GM12878 (cell line): ENCODE measurements around the gene EMP3. TPM values are rescaled to one million over a fixed set of nuclear protein-coding genes. Genes with fewer than 3 reads are reported as not detected.

ENCODE experiments used
- ATAC-seq: fragments of 200-7000 bp; cut with Tn5 transposase; 3 replicates; pipeline ENCODE4 v1.9.1; 2020; ENCODE audit warnings: mild to moderate bottlenecking, moderate library complexity
- BruUV-seq: library from RNA; stranded (reverse); fragments of 400-500 nt; replicated peaks from 2 replicates; lab custom pipeline; 2021; lab: Mats Ljungman, UMichigan
- CTCF ChIA-PET: fragments of 300-600 bp; sonication (Branson Sonifier 250); formaldehyde crosslinking; extraction: SDS; loops from one replicate; lab custom pipeline; 2021; ENCODE audit warnings: inconsistent platforms; lab: Yijun Ruan, JAX
- POLR2A ChIA-PET: fragments of 350-600 bp; formaldehyde crosslinking; extraction: SDS; loops from one replicate; lab custom pipeline; 2021; ENCODE audit warnings: inconsistent platforms; lab: Charles Lee
- RAD21 ChIA-PET: fragments of 300-600 bp; sonication (Branson Sonifier 250); formaldehyde crosslinking; loops from one replicate; lab custom pipeline; 2023; ENCODE audit warnings: antibody characterized with exemption; ENCODE audit not compliant: unreplicated experiment; lab: Charles Lee
- SMC1A ChIA-PET: fragments of 300-600 bp; sonication (Branson Sonifier 250); formaldehyde crosslinking; loops from one replicate; lab custom pipeline; 2023; ENCODE audit not compliant: unreplicated experiment, uncharacterized antibody; lab: Charles Lee
- DNase-seq: peaks from one replicate; pipeline ENCODE4 v3.0.0-alpha.2; 2011; ENCODE audit warnings: low read depth, low spot score
- FAIRE-seq: peaks from 3 replicates; lab custom pipeline; 2011; peaks lifted over from hg19 to GRCh38; lab: Jason Lieb, UNC
- H2AFZ ChIP-seq: 2 replicates; pipeline ENCODE4 v1.6.0; 2011; ENCODE audit warnings: low read depth, low read length, control low read depth; ENCODE audit not compliant: control insufficient read depth
- H3K27ac ChIP-seq: 2 replicates; pipeline ENCODE4 v1.5.1; 2011; ENCODE audit warnings: control low read depth; ENCODE audit not compliant: control insufficient read depth, insufficient read depth
- H3K27me3 ChIP-seq, 2 experiments: replicated peaks in 1 of 2; 2 replicates each; pipeline versions ENCODE4 v1.6.0 to v1.6.1; 2011; ENCODE audit warnings: low read length in 1 of 2; ENCODE audit not compliant: control insufficient read depth in 2 of 2, insufficient read depth in 2 of 2
- H3K36me3 ChIP-seq, 2 experiments: 2 replicates each; pipeline ENCODE4 v1.5.1; 2011; ENCODE audit warnings: low read length in 1 of 2; ENCODE audit not compliant: control insufficient read depth in 2 of 2, insufficient read depth in 2 of 2
- H3K4me1 ChIP-seq: 2 replicates; pipeline ENCODE4 v1.6.1; 2011; ENCODE audit warnings: mild to moderate bottlenecking, low read length, moderate library complexity, mixed read lengths; ENCODE audit not compliant: control insufficient read depth, insufficient read depth
- H3K4me2 ChIP-seq: 2 replicates; pipeline ENCODE4 v1.6.0; 2011; ENCODE audit warnings: control low read depth; ENCODE audit not compliant: control insufficient read depth, insufficient read depth
- H3K4me3 ChIP-seq: fragments of 200-600 bp; sonication (generic); 2 replicates; pipeline ENCODE4 v1.5.1; 2016
- H3K79me2 ChIP-seq: 2 replicates; pipeline ENCODE4 v1.6.0; 2011; ENCODE audit warnings: low read length; ENCODE audit not compliant: control insufficient read depth, insufficient read depth
- H3K9ac ChIP-seq: 2 replicates; pipeline ENCODE4 v1.8.0; 2011; ENCODE audit warnings: low read length, control low read depth, mixed read lengths; ENCODE audit not compliant: control insufficient read depth, insufficient read depth
- H3K9me3 ChIP-seq: replicated peaks from 3 replicates; pipeline ENCODE4 v1.5.1; 2011; ENCODE audit warnings: mild to moderate bottlenecking, low read length; ENCODE audit not compliant: control insufficient read depth, insufficient read depth
- H4K20me1 ChIP-seq: 2 replicates; pipeline ENCODE4 v1.6.0; 2011; ENCODE audit not compliant: control insufficient read depth, insufficient read depth
- BACH1 ChIP-seq: fragments of 450-650 bp; IDR thresholded peaks from 2 replicates; pipeline ENCODE4 v1.6.1; 2017; ENCODE audit warnings: mild to moderate bottlenecking, borderline replicate concordance
- CUX1 ChIP-seq: IDR thresholded peaks from 2 replicates; pipeline ENCODE4 v1.6.1; 2012; ENCODE audit warnings: improper control_type of control experiment, low read depth, low read length; ENCODE audit not compliant: insufficient replicate concordance
- HDAC6 ChIP-seq: fragments of 200-600 bp; sonication (generic); IDR thresholded peaks from one replicate; pipeline ENCODE4 v1.8.0; 2017; ENCODE audit warnings: antibody characterized with exemption; ENCODE audit not compliant: unreplicated experiment
- KAT2A ChIP-seq: conservative IDR thresholded peaks from 2 replicates; pipeline ENCODE4 v1.6.1; 2011; ENCODE audit warnings: low read depth, low read length; ENCODE audit not compliant: control insufficient read depth
- WGBS: methylation state at CpG from one replicate; pipeline ENCODE4 v1.1.6; 2016; ENCODE audit warnings: low lambda C conversion rate; ENCODE audit not compliant: insufficient replicate concordance, insufficient coverage; ENCODE audit errors: missing lambda C conversion rate; 5-methylcytosine and 5-hydroxymethylcytosine counted together
- in situ Hi-C: fragments of 300-500 bp; cut with MboI; formaldehyde crosslinking; loops from 9 replicates; pipeline ENCODE4 v1.14.3; 2018; ENCODE audit warnings: mixed read lengths
- intact Hi-C: fragments of 100-400 bp; cut with micrococcal nuclease; formaldehyde crosslinking; loops from one replicate; pipeline ENCODE4 v1.14.2; 2022; ENCODE audit not compliant: unreplicated experiment
- polyA plus RNA-seq, 11 experiments: library from polyadenylated mRNA; depleted of rRNA in 4 of 11; unstranded in 6 of 11; stranded (reverse) in 5 of 11; fragments of >200 nt; fragmentation: Nextera tagmentation in 4 of 11; fragmentation: Illumina TruSeq in 1 of 11; extraction: Ambion mirVana in 4 of 11; extraction: Trizol in 1 of 11; gene quantifications; 1 replicate in 1 of 11; 2 replicates in 10 of 11; pipeline versions ENCODE4 v1.2.1 to v1.2.3, GENCODE V29; 2011 to 2016; ENCODE audit warnings: inconsistent platforms in 2 of 11, missing spikeins in 2 of 11, low read depth in 1 of 11
- total RNA-seq, 4 experiments: library from RNA; depleted of rRNA in 3 of 4; stranded (reverse); fragments of >200 nt in 3 of 4; fragmentation: Illumina TruSeq in 1 of 4; extraction: Trizol in 1 of 4; gene quantifications; 2 replicates each; pipeline versions ENCODE4 v1.2.1 to v1.2.3, GENCODE V29; 2013 to 2021

The EMP3 gene
- total and polyA plus RNA-seq, 10 of the 15 experiments (the other 5 are each of a cell fraction or from before 2014, with no cell fraction given) = 53.2 to 224 (median 134) TPM

GRCh38 chr19:48341515-48342413 lies 16.4 kb downstream of the EMP3 start:
- no TSS peak for BruUV-seq
- RAD21 ChIA-PET = interaction anchor here (1.4 to 2.1 kb wide), 2 partner anchors 9 to 20 kb away, joined by 4 to 13 read pairs; a partner anchor contains a TSS
- no peak for TF ChIP-seq KAT2A
- in situ Hi-C loops (no loop called here), intact Hi-C loops (no loop called here)
- DNase-seq (no peak), ATAC-seq (no peak), FAIRE-seq (no peak)
- H3K4me2 ChIP-seq = no peak overlapping the region
- H3K36me3 ChIP-seq = peaks cover 0 to 2% of the 10 kb centered on the region in 2 experiments; a peak in 3 of 4 replicates
- H3K79me2 ChIP-seq = no peaks in the 10 kb centered on the region
- no peak overlapping the region for H3K9ac ChIP-seq
- CTCF ChIA-PET = interaction anchor here (0.6 to 1.3 kb wide), 3 partner anchors 22 to 267 kb away, joined by 3 to 4 read pairs (median 4); partner anchors contain the start of gene KDELR1
- H2AFZ ChIP-seq = no peak overlapping the region
- SMC1A ChIA-PET = interaction anchor here (1.5 kb wide), 1 partner anchor 23 kb away, joined by 3 read pairs; no protein-coding TSS in a partner anchor
- no peaks in the 10 kb centered on the region for H3K27me3 ChIP-seq
- no peaks in the 10 kb centered on the region for H3K4me1 ChIP-seq
- no peak overlapping the region for H3K27ac ChIP-seq
- WGBS = 90% methylated on average over 8 of the region's 10 CpGs
- H4K20me1 ChIP-seq = no peaks in the 10 kb centered on the region
- H3K4me3 ChIP-seq = no peak overlapping the region
- POLR2A ChIA-PET = interaction anchor here (0.5 to 1.0 kb wide), 3 partner anchors 10 to 785 kb away, joined by 3 read pairs; no protein-coding TSS in a partner anchor
- no peaks in the 10 kb centered on the region for H3K9me3 ChIP-seq

GRCh38 chr19:48342414-48342738 lies 17.0 kb downstream of the EMP3 start:
- RAD21 ChIA-PET = no interaction called here
- Histone ChIP-seq H3K79me2 (no peaks in the 10 kb centered on the region), H3K9ac (no peak overlapping the region), H3K4me2 (no peak overlapping the region), H3K9me3 (no peaks in the 10 kb centered on the region), H3K36me3 (peaks cover 0 to 2% of the 10 kb centered on the region in 2 experiments; a peak in 3 of 4 replicates), H3K4me1 (no peaks in the 10 kb centered on the region), H3K4me3 (no peak overlapping the region), H3K27me3 (no peaks in the 10 kb centered on the region), H2AFZ (no peak overlapping the region), H4K20me1 (no peaks in the 10 kb centered on the region), H3K27ac (no peak overlapping the region)
- FAIRE-seq (no peak), ATAC-seq (no peak), DNase-seq (no peak)
- intact Hi-C loops = no loop called here
- POLR2A ChIA-PET = no interaction called here
- 90% methylated on average over 19 of the region's 20 CpGs for whole genome bisulfite sequencing
- in situ Hi-C loops = no loop called here
- SMC1A ChIA-PET = no interaction called here
- CTCF ChIA-PET = no interaction called here
- no TSS peak for BruUV-seq
- TF ChIP-seq HDAC6 (no peak), BACH1 (no peak), CUX1 (no peak), KAT2A (no peak)
